ENCODE results near the gene UBAC2.

UBAC2 gene

DNA sequence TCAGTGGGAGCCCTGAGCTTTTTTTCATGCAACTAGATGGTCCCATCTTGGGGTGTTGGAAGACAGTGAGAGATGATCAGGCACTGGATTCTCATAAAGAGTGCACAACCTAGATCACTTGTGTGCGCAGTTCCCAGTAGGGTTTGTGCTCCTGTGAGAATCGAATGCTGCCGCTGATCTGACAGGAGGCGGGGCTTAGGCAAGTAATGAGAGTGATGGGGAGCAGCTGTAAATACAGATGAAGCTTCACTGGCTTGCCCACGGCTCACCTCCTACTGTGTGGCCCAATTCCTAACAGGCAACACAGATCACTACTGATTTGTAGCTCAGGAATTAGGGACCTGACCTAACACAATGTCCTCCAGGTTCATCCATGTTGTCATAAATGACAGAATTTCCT lies 43.6 kb upstream of the UBAC2 start:
- H3K27ac ChIP-seq = no peak overlapping the region
- no peak overlapping the region for H3K9ac ChIP-seq
- H3K9me3 ChIP-seq (ENCODE audit: control insufficient read depth, low read length) = no peaks in the 10 kb centered on the region
- TF ChIP-seq, protein P1, sequence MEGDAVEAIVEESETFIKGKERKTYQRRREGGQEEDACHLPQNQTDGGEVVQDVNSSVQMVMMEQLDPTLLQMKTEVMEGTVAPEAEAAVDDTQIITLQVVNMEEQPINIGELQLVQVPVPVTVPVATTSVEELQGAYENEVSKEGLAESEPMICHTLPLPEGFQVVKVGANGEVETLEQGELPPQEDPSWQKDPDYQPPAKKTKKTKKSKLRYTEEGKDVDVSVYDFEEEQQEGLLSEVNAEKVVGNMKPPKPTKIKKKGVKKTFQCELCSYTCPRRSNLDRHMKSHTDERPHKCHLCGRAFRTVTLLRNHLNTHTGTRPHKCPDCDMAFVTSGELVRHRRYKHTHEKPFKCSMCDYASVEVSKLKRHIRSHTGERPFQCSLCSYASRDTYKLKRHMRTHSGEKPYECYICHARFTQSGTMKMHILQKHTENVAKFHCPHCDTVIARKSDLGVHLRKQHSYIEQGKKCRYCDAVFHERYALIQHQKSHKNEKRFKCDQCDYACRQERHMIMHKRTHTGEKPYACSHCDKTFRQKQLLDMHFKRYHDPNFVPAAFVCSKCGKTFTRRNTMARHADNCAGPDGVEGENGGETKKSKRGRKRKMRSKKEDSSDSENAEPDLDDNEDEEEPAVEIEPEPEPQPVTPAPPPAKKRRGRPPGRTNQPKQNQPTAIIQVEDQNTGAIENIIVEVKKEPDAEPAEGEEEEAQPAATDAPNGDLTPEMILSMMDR (IDR thresholded peaks at IDR 0.05) = no peak
- no peaks in the 10 kb centered on the region for H3K36me3 ChIP-seq (ENCODE audit: control insufficient read depth, insufficient read depth, low read length)
- no peak overlapping the region for H2AFZ ChIP-seq
- no peak overlapping the region for H3K4me2 ChIP-seq (ENCODE audit: low read length)
- no peaks in the 10 kb centered on the region for H3K79me2 ChIP-seq
- no peak overlapping the region for H3K4me3 ChIP-seq (ENCODE audit: low read depth, low read length)
- H3K27me3 ChIP-seq (ENCODE audit: control insufficient read depth, insufficient read depth, low read length) = no peaks in the 10 kb centered on the region
- no peaks in the 10 kb centered on the region for H3K4me1 ChIP-seq

DNA sequence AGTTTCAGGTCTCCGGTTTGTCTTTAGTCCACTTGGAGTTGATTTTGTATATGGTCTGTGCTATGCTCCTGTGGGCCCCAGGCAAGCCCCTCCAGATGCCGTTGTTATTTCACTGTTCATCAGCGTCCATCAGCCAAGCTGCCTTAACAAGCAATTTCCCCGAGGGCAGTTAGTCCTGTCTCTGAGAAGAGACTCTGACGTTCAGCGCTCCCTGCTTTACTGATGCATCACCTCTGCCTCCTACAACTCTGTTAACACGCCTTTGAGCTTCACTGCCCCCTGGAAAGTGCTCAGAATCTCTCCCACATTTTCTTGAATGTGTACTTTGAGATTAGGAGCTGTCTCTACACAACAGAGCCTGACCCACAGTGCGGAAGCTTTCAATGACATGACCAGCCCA lies 41.8 kb upstream of the UBAC2 start:
- H3K36me3 ChIP-seq (ENCODE audit: control insufficient read depth, insufficient read depth, low read length) = no peaks in the 10 kb centered on the region

DNA sequence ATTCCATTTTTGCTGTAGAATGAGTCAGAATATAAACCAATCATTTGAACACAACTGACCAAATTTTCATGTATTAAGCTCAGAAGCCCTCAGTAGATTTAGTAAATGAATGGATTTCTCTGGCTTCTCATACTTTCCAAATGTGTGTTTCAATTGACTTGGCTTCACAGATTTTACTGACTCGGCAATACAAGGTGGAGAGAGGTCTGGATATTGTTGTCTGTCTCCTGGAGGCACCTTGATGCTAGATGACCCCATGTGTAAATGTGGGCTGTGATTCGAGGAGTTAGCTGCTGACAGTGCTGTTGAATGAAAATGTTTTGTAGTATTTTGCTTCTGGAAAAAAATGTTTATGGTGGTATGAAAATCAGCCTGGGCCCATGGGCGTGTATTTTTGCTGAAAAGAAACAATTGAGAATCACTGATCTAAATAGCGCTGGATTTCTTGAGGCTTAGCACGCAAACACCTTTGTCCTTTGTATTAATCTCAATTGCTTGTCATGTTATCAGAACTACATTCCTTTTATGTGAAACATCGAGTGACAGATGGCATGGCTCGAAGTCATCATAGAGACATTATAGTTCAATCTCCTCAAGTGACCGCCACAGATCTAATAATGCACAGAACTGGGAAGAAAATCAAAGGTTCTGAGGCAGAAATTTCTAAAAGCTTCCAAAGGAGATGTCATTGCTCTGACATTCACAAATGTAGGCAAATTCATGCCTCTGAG lies 41.2 kb upstream of the UBAC2 start:
- no peak overlapping the region for H3K4me2 ChIP-seq (ENCODE audit: low read length)
- H2AFZ ChIP-seq = no peak overlapping the region
- H3K9ac ChIP-seq = no peak overlapping the region
- no peak overlapping the region for H3K4me3 ChIP-seq (ENCODE audit: low read depth, low read length)
- no peak overlapping the region for H3K27ac ChIP-seq
- H3K79me2 ChIP-seq = no peaks in the 10 kb centered on the region
- TF ChIP-seq, protein P1 (IDR thresholded peaks at IDR 0.05) = no peak
- no peaks in the 10 kb centered on the region for H3K4me1 ChIP-seq
- no peaks in the 10 kb centered on the region for H3K36me3 ChIP-seq (ENCODE audit: control insufficient read depth, insufficient read depth, low read length)
- no peaks in the 10 kb centered on the region for H3K9me3 ChIP-seq (ENCODE audit: control insufficient read depth, low read length)
- no peaks in the 10 kb centered on the region for H3K27me3 ChIP-seq (ENCODE audit: control insufficient read depth, insufficient read depth, low read length)

More for the DNA sequence above, 41.8 kb upstream of the UBAC2 start:
- no peaks in the 10 kb centered on the region for H3K79me2 ChIP-seq
- H3K9ac ChIP-seq = no peak overlapping the region
- TF ChIP-seq, protein P1 (IDR thresholded peaks at IDR 0.05) = no peak
- no peak overlapping the region for H2AFZ ChIP-seq
- no peaks in the 10 kb centered on the region for H3K4me1 ChIP-seq
- H3K4me3 ChIP-seq (ENCODE audit: low read depth, low read length) = no peak overlapping the region
- H3K27me3 ChIP-seq (ENCODE audit: control insufficient read depth, insufficient read depth, low read length) = no peaks in the 10 kb centered on the region
- H3K9me3 ChIP-seq (ENCODE audit: control insufficient read depth, low read length) = no peaks in the 10 kb centered on the region
- no peak overlapping the region for H3K4me2 ChIP-seq (ENCODE audit: low read length)
- H3K27ac ChIP-seq = no peak overlapping the region

DNA sequence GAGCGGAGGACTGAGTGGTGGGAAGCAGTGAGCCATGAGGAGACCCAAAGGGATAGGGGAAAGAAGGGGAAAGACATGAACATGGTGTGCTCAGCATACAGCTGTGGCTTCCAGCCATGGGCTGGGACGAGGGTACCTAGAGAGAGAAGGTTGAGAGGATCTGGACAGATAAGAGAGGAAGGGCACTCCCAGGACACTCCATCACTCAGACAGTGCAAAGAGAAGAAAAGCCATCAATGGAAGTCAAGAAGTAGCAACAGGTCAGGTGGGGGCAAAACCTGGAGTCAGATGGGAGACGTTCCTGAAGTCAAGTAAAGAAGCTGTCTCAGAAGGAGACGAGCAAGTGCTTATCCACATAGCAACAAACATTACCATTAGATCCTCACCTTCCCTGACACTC lies 40.2 kb upstream of the UBAC2 start:
- H3K4me2 ChIP-seq (ENCODE audit: low read length) = no peak overlapping the region
- H3K4me1 ChIP-seq = no peaks in the 10 kb centered on the region
- H3K27me3 ChIP-seq (ENCODE audit: control insufficient read depth, insufficient read depth, low read length) = no peaks in the 10 kb centered on the region
- no peak overlapping the region for H3K9ac ChIP-seq
- no peak overlapping the region for H3K27ac ChIP-seq
- TF ChIP-seq, protein P1 (IDR thresholded peaks at IDR 0.05) = no peak
- no peaks in the 10 kb centered on the region for H3K36me3 ChIP-seq (ENCODE audit: control insufficient read depth, insufficient read depth, low read length)
- H2AFZ ChIP-seq = no peak overlapping the region
- H3K4me3 ChIP-seq (ENCODE audit: low read depth, low read length) = no peak overlapping the region
- H3K9me3 ChIP-seq (ENCODE audit: control insufficient read depth, low read length) = no peaks in the 10 kb centered on the region
- no peaks in the 10 kb centered on the region for H3K79me2 ChIP-seq

DNA sequence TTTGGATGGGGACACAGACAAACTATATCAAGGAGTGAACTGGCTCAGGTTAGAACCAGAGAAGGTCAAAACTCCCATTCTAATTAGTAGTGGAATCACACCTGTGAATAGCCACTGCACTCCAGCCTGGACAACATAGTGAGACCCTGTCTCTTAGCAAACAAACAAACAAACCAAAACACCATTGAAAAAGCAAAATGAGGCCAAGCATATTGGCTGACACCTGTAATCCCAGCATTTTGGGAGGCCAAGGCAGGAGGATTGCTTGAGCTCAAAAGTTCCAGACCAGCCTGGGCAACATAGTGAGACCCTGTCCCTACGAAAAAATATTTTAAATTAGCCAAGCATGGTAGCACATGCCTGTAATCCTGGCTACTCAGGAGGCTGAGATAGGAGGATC lies 39.1 kb upstream of the UBAC2 start:
- Histone ChIP-seq H2AFZ (no peak overlapping the region), H3K4me2 (ENCODE audit: low read length) (no peak overlapping the region), H3K9me3 (ENCODE audit: control insufficient read depth, low read length) (no peaks in the 10 kb centered on the region), H3K4me3 (ENCODE audit: low read depth, low read length) (no peak overlapping the region), H3K27ac (no peak overlapping the region), H3K9ac (no peak overlapping the region), H3K79me2 (no peaks in the 10 kb centered on the region), H3K36me3 (ENCODE audit: control insufficient read depth, insufficient read depth, low read length) (no peaks in the 10 kb centered on the region), H3K4me1 (no peaks in the 10 kb centered on the region), H3K27me3 (ENCODE audit: control insufficient read depth, insufficient read depth, low read length) (no peaks in the 10 kb centered on the region)
- TF ChIP-seq, protein P1 (IDR thresholded peaks at IDR 0.05) = no peak
